ENCODE measurements around the gene KCNF1. TPM values are rescaled to one million over a fixed set of nuclear protein-coding genes. Genes with fewer than 3 reads are reported as not detected.
A peak's percentile ranks its signal among the peaks of the same experiment; 100 is the strongest.

KCNF1 gene
- total RNA-seq, 1 experiment from 2014 or later, result 0.29 TPM

DNA sequence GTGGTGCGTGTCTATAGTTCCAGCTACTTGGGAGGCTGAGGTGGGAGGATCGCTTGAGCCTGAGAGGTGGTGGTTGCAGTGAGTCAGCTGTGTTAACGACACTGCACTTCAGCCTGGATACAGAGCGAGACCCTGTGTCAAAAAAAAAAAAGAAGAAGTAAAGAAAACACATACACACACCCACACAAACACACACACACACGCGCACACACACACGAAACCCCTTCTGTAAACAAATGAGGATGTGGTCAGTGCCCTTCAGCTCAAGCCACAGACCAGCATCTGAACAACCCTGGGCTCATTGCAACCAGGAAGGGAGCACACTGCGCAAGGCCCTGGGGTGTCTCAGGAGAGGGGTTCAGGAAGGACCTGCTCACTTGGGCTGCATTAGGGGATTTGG, 47.9 kb upstream of the KCNF1 start:
- no TSS peak for BruUV-seq (replicated peaks)
- POLR2A ChIA-PET, result no interaction called here
- H3K9me3 ChIP-seq, result no peaks in the 10 kb centered on the region
- H3K4me1 ChIP-seq, result no peaks in the 10 kb centered on the region
- H3K9me3 Mint-ChIP-seq (ENCODE audit: unreplicated experiment), result no peaks in the 10 kb centered on the region
- H3K36me3 Mint-ChIP-seq (ENCODE audit: insufficient read depth, unreplicated experiment), result no peaks in the 10 kb centered on the region
- TF ChIP-seq, protein P1, sequence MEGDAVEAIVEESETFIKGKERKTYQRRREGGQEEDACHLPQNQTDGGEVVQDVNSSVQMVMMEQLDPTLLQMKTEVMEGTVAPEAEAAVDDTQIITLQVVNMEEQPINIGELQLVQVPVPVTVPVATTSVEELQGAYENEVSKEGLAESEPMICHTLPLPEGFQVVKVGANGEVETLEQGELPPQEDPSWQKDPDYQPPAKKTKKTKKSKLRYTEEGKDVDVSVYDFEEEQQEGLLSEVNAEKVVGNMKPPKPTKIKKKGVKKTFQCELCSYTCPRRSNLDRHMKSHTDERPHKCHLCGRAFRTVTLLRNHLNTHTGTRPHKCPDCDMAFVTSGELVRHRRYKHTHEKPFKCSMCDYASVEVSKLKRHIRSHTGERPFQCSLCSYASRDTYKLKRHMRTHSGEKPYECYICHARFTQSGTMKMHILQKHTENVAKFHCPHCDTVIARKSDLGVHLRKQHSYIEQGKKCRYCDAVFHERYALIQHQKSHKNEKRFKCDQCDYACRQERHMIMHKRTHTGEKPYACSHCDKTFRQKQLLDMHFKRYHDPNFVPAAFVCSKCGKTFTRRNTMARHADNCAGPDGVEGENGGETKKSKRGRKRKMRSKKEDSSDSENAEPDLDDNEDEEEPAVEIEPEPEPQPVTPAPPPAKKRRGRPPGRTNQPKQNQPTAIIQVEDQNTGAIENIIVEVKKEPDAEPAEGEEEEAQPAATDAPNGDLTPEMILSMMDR (IDR thresholded peaks at IDR 0.05; ENCODE audit: insufficient read depth in 1 of 2, low read depth in 1 of 2, low read length in 1 of 2, severe bottlenecking in 1 of 2, unreplicated experiment in 1 of 2), result no peak
- no peaks in the 10 kb centered on the region for H3K36me3 ChIP-seq (ENCODE audit: control insufficient read depth, insufficient read depth, low read length)
- intact Hi-C loops (cut with micrococcal nuclease; ENCODE audit: unreplicated experiment), result no loop called here
- H3K4me3 Mint-ChIP-seq (ENCODE audit: unreplicated experiment), result no peak overlapping the region
- CTCF ChIA-PET, result interaction anchor here (0.7 to 1.7 kb wide), 3 partner anchors 29 to 36 kb away, joined by 3 to 5 read pairs (median 3); no protein-coding TSS in a partner anchor
- no peak overlapping the region for H3K4me3 ChIP-seq (ENCODE audit: low read depth, low read length)
- peaks cover 5% of the 10 kb centered on the region for H3K27me3 Mint-ChIP-seq (ENCODE audit: insufficient read depth, unreplicated experiment)
- H3K27ac Mint-ChIP-seq (ENCODE audit: unreplicated experiment), result no peak overlapping the region
- H3K4me1 Mint-ChIP-seq (ENCODE audit: low read depth, unreplicated experiment), result no peaks in the 10 kb centered on the region
- H3K27me3 ChIP-seq (replicated peaks; ENCODE audit: control insufficient read depth, insufficient read depth, low read length), result no peaks in the 10 kb centered on the region
- DNase-seq, result no peak

- Mint-ChIP-seq H3K9me3 (ENCODE audit: unreplicated experiment) (no peaks in the 10 kb centered on the region), H3K4me3 (ENCODE audit: unreplicated experiment) (no peak overlapping the region), H3K27ac (ENCODE audit: unreplicated experiment) (no peak overlapping the region), H3K27me3 (ENCODE audit: insufficient read depth, unreplicated experiment) (peaks cover 5% of the 10 kb centered on the region), H3K4me1 (ENCODE audit: low read depth, unreplicated experiment) (no peaks in the 10 kb centered on the region), H3K36me3 (ENCODE audit: insufficient read depth, unreplicated experiment) (no peaks in the 10 kb centered on the region)
- no peaks in the 10 kb centered on the region for H3K9me3 ChIP-seq
- BruUV-seq (replicated peaks), result no TSS peak
- DNase-seq, result no peak
- POLR2A ChIA-PET, result no interaction called here
- intact Hi-C loops (cut with micrococcal nuclease; ENCODE audit: unreplicated experiment), result no loop called here
- no peaks in the 10 kb centered on the region for H3K36me3 ChIP-seq (ENCODE audit: control insufficient read depth, insufficient read depth, low read length)
- H3K4me3 ChIP-seq (ENCODE audit: low read depth, low read length), result no peak overlapping the region
- CTCF ChIA-PET, result interaction anchor here (0.6 to 1.7 kb wide), 4 partner anchors 29 to 350 kb away, joined by 3 to 5 read pairs (median 4); no protein-coding TSS in a partner anchor
- no peaks in the 10 kb centered on the region for H3K4me1 ChIP-seq
- no peaks in the 10 kb centered on the region for H3K27me3 ChIP-seq (replicated peaks; ENCODE audit: control insufficient read depth, insufficient read depth, low read length)
- TF ChIP-seq, protein P1 (IDR thresholded peaks at IDR 0.05; ENCODE audit: insufficient read depth in 1 of 2, low read depth in 1 of 2, low read length in 1 of 2, severe bottlenecking in 1 of 2, unreplicated experiment in 1 of 2), result no peak
Measured at GRCh38 chr2:10864251-10864650, 47.5 kb upstream of the KCNF1 start.

DNA sequence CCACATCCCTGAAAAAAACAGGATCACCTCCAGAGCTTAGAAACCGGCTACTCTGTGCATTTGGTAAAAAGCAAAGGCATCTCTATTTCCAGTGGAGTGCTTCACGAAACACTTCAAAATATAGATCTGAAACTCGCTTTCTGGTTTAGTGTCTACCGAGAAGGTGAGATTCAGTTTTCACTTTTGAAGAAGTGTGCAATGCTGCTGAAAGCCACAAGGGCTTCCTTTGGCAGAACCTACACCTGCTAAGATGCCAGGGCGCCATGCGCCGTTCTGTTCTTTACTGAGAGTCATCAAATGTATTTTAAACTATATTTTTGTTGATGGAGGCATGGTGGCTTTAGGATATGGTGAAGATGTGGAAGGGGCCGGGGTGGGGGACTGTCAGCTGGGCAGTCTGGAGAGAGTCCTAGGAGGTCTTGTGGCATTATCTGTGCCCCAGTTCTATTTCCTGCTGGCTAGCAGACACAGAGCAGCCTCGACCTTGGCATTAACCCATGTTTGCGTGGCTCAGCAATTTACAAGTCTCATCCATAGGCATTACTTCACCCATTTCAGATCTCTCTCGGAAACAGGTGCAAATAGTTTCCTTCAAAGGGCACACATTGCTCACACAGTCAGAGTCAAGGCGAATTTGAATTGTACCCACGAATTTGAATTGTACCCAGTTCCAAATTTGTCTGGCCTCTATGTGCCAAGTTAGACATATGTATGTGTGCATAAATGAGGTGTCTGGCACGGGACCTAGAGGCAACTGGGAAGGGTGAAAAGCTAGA, 46.7 kb upstream of the KCNF1 start:
- CTCF ChIA-PET, result interaction anchor here (0.6 to 1.7 kb wide), 3 partner anchors 19 to 351 kb away, joined by 4 to 6 read pairs (median 5); no protein-coding TSS in a partner anchor
- Histone ChIP-seq H3K4me3 (ENCODE audit: low read depth, low read length) (no peak overlapping the region), H3K9me3 (no peaks in the 10 kb centered on the region), H3K36me3 (ENCODE audit: control insufficient read depth, insufficient read depth, low read length) (no peaks in the 10 kb centered on the region), H3K4me1 (no peaks in the 10 kb centered on the region), H3K27me3 (replicated peaks; ENCODE audit: control insufficient read depth, insufficient read depth, low read length) (no peaks in the 10 kb centered on the region)
- Mint-ChIP-seq H3K27me3 (ENCODE audit: insufficient read depth, unreplicated experiment) (peaks cover 5% of the 10 kb centered on the region), H3K27ac (ENCODE audit: unreplicated experiment) (no peak overlapping the region), H3K9me3 (ENCODE audit: unreplicated experiment) (no peaks in the 10 kb centered on the region), H3K36me3 (ENCODE audit: insufficient read depth, unreplicated experiment) (no peaks in the 10 kb centered on the region), H3K4me3 (ENCODE audit: unreplicated experiment) (no peak overlapping the region), H3K4me1 (ENCODE audit: low read depth, unreplicated experiment) (no peaks in the 10 kb centered on the region)
- no peak for DNase-seq
- intact Hi-C loops (cut with micrococcal nuclease; ENCODE audit: unreplicated experiment), result no loop called here
- TF ChIP-seq, protein P1 (IDR thresholded peaks at IDR 0.05; ENCODE audit: insufficient read depth in 1 of 2, low read depth in 1 of 2, low read length in 1 of 2, severe bottlenecking in 1 of 2, unreplicated experiment in 1 of 2), result peak in 1 of 2 experiments; percentile 26
- POLR2A ChIA-PET, result no interaction called here
- BruUV-seq (replicated peaks), result no TSS peak
